Measurements from ENCODE around the gene FUT7. TPM values are rescaled to one million over a fixed set of nuclear protein-coding genes. Genes with fewer than 3 reads are reported as not detected.

FUT7 gene
- total and polyA plus RNA-seq, 2 of the 13 experiments (the other 11 are each of a cell fraction or from before 2014, with no cell fraction given): 0.05 TPM; not detected in 1

- intact Hi-C loops (cut with micrococcal nuclease; ENCODE audit: unreplicated experiment) (no loop called here), in situ Hi-C loops (cut with HindIII; ENCODE audit: extremely low pct_ligation_motif_present, low pct_unique_long_range_greater_than_20kb) (no loop called here)
- no peaks in the 10 kb centered on the region for H4K20me1 ChIP-seq (ENCODE audit: insufficient read depth, low read length)
- no peaks in the 10 kb centered on the region for H3K36me3 ChIP-seq (replicated peaks in 1 of 2; ENCODE audit: control insufficient read depth in 1 of 2, insufficient read depth in 2 of 2, low read length in 2 of 2)
- FAIRE-seq: no peak
- H3K27me3 ChIP-seq (ENCODE audit: control insufficient read depth in 1 of 2, insufficient read depth in 2 of 2, low read length in 2 of 2): peaks cover 3 to 15% of the 10 kb centered on the region in 2 experiments; a peak in 3 of 5 replicates
- no peak overlapping the region for H3K4me3 ChIP-seq (replicated peaks in 1 of 3; ENCODE audit: insufficient read depth in 1 of 3, low read depth in 2 of 3, low read length in 3 of 3)
- H3K4me1 ChIP-seq (ENCODE audit: insufficient read depth, low read length): peaks cover 48% of the 10 kb centered on the region
- H3K4me2 ChIP-seq (ENCODE audit: low read depth, low read length): peak overlapping the region; percentile 25
- ChIA-PET POLR2A (no interaction called here), CTCF (ENCODE audit: low intra/inter-chr PET ratio, low total read pairs) (no interaction called here)
- no peaks in the 10 kb centered on the region for H3K9me3 ChIP-seq (ENCODE audit: low read length)
- 16% methylated on average over 8 of the region's 10 CpGs for WGBS (ENCODE audit: low lambda C conversion rate)
- H3K9ac ChIP-seq (ENCODE audit: insufficient read depth, low read depth, low read length): no peak overlapping the region
- H3K79me2 ChIP-seq (ENCODE audit: insufficient read depth, low read length): peaks cover 5% of the 10 kb centered on the region
- BruUV-seq (replicated peaks): no TSS peak
- no peak overlapping the region for H2AFZ ChIP-seq (ENCODE audit: low read length)
- peak; percentile 72 for DNase-seq (ENCODE audit: low spot score)
- ATAC-seq: no peak
- H3K27ac ChIP-seq (ENCODE audit: extremely low read length, insufficient read depth, low read length): no peak overlapping the region
- TF ChIP-seq ATF3 (CRISPR knock-in tag; IDR thresholded peaks at IDR 0.05) (no peak), HBP1 (CRISPR knock-in tag; IDR thresholded peaks at IDR 0.05; ENCODE audit: low read depth) (0 out of 2 replicates have a peak, but pooled peaks have one; percentile 33), POGK (CRISPR knock-in tag; conservative IDR thresholded peaks at IDR 0.05) (no peak), TFAP4 (IDR thresholded peaks at IDR 0.05; ENCODE audit: borderline replicate concordance, low read depth) (no peak), ZFP36L1 (CRISPR knock-in tag; IDR thresholded peaks at IDR 0.05) (no peak), HIC2 (CRISPR knock-in tag; IDR thresholded peaks at IDR 0.05; ENCODE audit: low read depth) (0 out of 2 replicates have a peak, but pooled peaks have one; percentile 10), HHEX (CRISPR knock-in tag; IDR thresholded peaks at IDR 0.05) (no peak), NFAT5 (CRISPR knock-in tag; IDR thresholded peaks at IDR 0.05) (no peak)
Measured at GRCh38 chr9:136990242-136990911, 41.5 kb downstream of the FUT7 start.
